ENCODE measurements around the gene NOX5. TPM values are rescaled to one million over a fixed set of nuclear protein-coding genes. Genes with fewer than 3 reads are reported as not detected.
"Not testable (repeated sequence)": the region's sequence is repeated elsewhere in the genome, so short reads cannot be mapped to it uniquely, and the experiment has no call there.

NOX5 gene
- total RNA-seq, 1 donor from 2014 or later, result not detected

GRCh38 chr15:69049976-69050375 is 35.5 kb downstream of the NOX5 start:
- no peak for DNase-seq (ENCODE audit: low read depth in 2 of 2)

GRCh38 chr15:69055251-69055650 is 40.8 kb downstream of the NOX5 start:
- no peak for DNase-seq (ENCODE audit: low read depth in 2 of 2)

DNA sequence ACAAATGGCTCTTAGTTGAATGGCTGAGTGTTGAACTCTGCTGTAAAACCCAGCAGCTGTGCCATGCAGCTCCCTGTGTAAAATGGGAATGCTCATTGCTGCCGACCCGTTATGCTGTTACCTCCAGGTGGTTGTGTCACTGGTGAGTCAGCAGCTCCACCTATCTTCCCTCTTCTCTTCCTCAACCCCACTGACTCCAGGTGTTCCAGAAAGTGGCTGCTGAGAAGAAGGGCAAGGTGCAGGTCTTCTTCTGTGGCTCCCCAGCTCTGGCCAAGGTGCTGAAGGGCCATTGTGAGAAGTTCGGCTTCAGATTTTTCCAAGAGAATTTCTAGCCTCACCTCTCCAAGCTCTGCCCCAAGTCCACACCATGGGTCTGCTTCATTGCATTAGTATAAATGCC is 41.9 kb downstream of the NOX5 start:
- DNase-seq (ENCODE audit: low read depth in 2 of 2), result no peak

DNA sequence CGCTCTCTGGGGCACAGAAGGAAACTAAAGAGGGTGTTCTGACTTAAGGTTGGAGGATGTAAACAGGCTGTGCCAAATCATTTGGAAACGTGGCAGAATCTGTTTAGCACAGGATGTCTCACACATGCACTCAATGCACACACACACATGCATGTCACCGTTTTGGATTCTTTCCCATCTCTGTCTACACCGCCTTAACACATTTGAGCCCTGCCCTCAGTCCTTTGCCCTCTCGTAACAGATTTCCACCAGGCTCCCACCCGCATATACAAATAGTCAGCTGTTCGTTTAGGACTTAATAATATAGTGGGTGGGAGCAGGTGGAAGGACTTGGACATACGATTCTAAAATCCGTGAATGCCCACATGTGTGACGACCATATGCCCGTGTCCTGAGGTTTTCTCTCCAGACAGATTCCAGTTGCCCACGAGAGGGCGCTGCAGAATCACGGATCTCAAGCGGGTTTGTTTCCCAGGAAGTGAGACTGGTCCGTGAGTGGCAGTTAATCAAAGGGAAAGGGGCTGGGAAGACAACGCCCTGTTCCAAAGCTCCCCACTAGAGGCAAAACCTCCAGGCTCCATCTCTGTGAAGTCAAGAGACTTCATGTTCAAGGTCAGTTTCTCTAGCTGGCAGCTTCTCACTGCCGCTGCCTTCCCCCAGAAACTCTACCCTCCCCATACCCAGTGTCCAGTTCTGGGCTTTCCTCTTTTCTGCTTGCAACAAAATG is 44.5 kb downstream of the NOX5 start:
- DNase-seq (ENCODE audit: low read depth in 2 of 2), result peak; percentile 83 to 86

DNA sequence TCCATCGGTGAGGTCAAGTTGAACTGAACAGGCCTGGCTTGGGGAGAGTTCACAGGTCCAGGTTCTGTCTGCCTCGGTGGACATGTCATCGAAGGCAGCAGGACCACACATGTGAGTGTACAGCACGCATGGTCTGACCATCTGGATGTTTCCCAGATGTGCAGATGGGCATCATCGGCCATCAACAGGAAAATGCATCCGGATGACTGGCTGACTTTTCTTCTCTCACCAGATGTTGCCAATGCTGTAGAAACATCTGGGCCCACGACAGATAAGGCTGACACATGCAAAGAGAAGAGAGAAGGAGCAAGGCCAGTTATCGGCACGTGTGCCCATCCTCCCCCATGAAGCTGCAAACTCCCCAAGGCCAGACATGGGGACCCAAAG is 45.1 kb downstream of the NOX5 start:
- no peak for DNase-seq (ENCODE audit: low read depth in 2 of 2)

DNA sequence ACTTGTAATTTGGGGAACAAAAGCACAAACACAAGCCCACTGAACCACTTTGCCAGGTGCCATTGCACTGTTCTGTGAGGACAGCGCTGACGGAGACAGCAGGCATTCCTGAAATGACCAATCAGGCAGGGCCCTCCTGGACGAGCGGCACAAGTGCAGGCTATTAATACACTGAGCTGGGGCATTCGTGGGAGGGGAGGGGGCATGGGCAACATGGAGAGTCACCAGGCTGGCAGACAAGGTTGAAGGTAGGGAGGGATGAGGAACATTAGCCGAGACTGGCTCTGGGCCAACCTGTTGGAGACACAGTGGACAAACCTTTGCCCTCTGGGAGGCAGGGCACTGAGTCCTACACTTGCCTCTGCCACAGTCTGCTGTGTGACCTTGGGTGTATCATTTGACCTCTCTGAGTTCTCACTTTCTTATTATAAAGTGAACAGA is 45.6 kb downstream of the NOX5 start:
- DNase-seq (ENCODE audit: low read depth in 2 of 2), result no peak

GRCh38 chr15:69060744-69061143 is 46.2 kb downstream of the NOX5 start:
- DNase-seq (ENCODE audit: low read depth in 2 of 2), result no peak

DNA sequence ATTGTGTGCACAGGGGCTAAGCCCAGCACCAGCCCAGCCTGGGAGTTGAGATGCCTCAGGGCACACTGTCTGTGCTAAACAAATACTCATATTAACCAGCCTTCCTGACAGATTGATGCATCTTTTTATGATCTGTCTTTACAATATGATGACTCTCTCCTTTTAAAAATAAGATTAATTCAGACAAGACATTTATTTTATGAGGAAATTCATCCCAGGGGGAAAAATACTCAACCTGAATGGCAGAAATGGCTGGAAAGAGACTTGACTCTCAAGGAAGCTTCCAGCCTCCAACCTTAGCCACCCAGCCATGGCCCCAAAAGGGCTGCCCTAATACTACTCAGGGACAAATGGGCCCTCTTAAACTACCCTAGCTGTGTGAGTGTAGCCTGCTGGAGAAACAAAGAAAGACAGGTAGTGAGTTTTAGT is 46.9 kb downstream of the NOX5 start:
- DNase-seq (ENCODE audit: low read depth in 2 of 2), result no peak

- no peak for DNase-seq (ENCODE audit: low read depth in 2 of 2)
Measured at GRCh38 chr15:69064649-69065048, 50.2 kb downstream of the NOX5 start.

DNA sequence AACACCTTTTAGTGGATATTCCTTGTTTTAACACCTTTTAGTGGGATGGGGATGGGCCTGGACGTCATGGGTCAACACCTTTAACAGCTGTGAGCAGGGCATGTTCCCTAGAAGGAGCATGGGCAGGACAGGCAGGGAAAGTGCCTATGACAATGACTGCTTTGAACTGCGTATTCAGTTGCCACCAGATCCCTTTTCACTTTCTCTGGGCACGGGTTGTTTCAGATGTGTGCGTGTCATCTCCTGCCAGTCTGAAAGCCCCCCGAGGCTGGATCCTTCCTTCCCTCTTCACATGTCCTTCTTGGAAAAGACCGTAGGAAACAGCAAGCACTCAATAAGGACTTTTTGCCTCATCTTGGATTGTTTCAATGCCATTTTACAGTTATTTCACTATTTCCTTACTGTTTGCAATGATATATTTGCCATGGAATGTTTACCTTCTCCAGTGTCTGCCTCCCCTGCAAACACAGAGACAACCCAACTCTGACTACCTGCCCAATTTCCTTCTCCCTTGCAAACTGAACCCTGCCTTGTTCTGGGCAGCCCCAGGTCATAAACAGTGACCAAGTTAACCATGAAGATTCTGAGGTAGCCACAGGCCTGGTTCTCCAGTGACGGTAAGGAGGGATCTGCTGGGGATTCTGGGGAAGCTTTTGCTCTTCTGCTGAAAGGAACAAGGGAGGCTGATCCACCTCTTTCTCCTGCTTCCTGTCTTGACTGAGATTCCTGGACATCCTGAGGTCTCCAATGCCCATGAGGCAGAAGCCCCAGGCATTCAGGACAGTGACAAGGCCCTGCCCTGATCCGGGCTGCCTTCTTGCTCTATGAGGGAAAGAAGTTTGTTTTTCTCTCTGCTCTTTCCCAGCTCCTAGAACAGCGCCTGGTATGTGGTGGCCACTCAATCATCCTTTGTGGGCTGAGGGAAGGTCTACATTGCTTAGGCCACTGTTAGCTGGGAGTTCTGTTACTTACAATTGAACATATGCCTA is 51.8 kb downstream of the NOX5 start:
- DNase-seq (ENCODE audit: low read depth in 2 of 2), result no peak

DNA sequence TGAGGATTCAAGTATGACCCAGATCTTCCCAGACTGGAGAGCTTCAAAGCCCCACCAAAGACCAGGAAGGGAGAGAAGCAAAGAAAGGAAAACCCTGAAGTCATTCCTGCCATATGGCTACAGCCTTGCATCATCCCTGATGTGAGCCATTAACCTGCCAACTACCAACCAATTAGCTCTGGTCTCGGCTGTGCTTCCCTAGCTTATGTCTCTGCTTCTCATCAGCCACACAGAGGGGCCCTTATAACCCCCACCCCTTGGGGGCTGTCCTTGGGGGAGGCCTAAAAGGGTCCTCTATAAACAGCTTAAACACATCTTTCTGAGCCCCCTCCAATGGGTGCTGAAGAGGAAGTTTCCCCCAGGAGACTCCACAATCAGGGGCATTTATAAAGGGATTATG is 52.8 kb downstream of the NOX5 start:
- DNase-seq (ENCODE audit: low read depth in 2 of 2), result no peak

GRCh38 chr15:69068157-69068556 is 53.7 kb downstream of the NOX5 start:
- DNase-seq (ENCODE audit: low read depth in 2 of 2), result no peak

GRCh38 chr15:69069290-69069689 is 54.8 kb downstream of the NOX5 start:
- not testable (repeated sequence) for DNase-seq (ENCODE audit: low read depth in 2 of 2)

- no peak for DNase-seq (ENCODE audit: low read depth in 2 of 2)
Measured at GRCh38 chr15:69069996-69070395, 55.5 kb downstream of the NOX5 start.

GRCh38 chr15:69070396-69070795 is 55.9 kb downstream of the NOX5 start:
- DNase-seq (ENCODE audit: low read depth in 2 of 2), result no peak

DNA sequence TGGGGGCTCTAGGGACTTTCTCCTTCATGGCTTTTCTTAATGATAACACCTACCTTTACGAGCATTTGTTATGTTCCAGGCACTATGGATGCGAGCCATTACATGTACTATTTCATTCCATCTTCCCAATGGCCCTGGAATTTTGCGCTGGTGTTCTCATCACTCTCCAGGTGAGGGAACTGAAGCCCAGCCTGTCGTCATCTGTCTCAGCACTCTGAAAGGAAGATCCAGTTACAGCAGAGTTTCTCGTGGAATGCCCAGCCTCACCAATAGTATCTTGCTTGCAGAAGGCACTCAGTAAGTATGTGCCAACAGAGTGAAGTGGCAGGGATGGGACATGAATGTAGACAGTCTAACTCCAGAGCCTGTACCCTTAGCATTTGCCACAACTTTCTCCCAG is 56.8 kb downstream of the NOX5 start:
- DNase-seq (ENCODE audit: low read depth in 2 of 2), result no peak

GRCh38 chr15:69072906-69073305 is 58.4 kb downstream of the NOX5 start:
- DNase-seq (ENCODE audit: low read depth in 2 of 2), result no peak

DNA sequence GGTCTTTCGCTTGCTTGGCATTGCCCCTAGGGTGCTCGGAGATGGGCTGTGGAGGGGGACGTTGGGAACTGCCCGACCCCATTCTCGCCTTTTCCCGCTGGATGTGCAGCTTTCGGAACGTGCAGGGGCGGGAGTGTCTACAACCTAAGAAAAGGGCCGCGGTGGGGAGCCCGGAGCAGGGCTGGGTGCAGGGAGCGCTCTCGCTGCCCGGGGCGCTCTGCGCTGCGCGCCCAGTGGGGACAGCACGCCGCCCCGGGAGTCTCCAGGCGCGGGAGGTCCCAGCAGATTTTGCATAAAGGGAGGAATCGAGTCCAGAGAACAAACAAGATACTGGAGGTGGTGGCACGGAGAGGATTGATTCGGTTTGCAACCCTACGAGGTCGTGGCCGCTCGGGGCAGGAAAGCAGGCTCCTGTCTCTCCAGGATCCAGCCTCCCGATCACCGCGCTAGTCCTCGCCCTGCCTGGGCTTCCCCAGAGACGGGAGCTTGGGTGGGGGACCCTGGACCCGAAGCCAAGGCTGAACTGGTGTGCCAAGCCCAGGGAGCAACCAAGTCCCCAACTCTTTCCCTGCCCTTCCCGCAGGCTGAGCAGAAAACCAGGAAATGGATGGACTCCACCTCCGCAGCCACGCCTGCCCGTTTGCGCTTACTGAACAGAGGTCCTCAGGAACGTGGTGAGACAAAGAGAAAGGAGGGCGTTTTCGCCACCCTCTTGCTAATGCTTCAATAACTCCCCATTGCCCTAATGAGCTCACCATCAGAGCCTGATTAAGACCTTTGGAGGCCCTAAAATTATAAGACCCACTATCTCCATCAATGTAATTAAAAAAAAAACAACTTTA is 59.7 kb downstream of the NOX5 start:
- DNase-seq (ENCODE audit: low read depth in 2 of 2), result peak; percentile 65 to 66

DNA sequence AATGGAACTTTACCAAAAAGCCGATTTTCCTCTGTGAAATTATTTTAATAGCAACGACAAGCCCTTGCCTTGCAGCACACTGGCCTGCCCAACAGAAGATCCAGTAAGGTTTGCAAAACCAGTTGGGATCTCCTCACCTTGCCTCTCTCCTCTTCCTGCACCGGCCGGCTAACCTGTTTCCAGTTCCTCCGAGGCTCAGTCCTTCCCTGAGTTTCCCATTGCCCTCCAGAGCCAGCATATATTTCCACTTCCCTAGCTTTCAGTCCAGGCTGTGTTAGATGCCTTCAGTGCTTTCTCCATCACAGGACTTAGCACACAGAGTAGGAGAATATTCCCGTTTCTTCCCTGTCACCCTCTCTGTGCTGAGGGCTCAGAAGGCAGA is 60.3 kb downstream of the NOX5 start:
- peak; percentile 19 to 26 for DNase-seq (ENCODE audit: low read depth in 2 of 2)

DNA sequence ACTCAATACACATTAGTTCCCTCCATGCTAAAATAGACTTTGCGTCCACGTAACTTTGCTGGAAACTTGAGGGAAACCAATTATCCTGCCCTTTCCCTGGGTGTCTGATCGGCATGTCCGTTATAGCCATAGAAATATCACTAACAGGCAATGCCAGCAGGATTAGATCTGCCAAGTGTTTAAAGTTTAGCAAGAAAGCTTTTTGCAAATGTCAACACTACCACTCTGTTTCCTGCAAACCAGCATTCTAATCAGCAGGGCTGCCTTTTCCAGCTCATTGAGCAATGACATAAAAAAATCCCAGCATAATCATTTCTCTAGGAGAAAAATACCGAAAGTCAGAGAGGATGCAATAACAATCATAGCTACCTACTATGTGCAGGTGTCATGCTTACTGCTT is 60.9 kb downstream of the NOX5 start:
- no peak for DNase-seq (ENCODE audit: low read depth in 2 of 2)

DNA sequence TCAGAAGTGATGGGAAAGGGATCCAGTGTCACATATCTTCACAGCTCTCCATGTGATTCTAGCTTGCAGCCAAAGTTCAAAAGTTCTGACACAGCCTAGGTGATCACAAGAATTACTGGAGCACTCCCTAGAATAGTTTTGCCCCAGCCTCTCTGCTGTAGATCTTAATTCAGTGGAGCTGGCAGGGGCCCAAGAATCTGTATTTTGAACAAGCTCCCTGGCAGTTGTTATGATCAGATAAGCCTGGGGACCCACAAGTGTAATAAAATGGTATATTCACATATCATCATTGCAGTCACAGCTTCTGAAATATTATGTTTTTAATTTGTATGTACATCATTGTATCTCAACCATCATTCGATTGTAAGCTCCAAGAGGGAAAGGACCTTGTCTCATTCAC is 62.3 kb downstream of the NOX5 start:
- no peak for DNase-seq (ENCODE audit: low read depth in 2 of 2)

DNA sequence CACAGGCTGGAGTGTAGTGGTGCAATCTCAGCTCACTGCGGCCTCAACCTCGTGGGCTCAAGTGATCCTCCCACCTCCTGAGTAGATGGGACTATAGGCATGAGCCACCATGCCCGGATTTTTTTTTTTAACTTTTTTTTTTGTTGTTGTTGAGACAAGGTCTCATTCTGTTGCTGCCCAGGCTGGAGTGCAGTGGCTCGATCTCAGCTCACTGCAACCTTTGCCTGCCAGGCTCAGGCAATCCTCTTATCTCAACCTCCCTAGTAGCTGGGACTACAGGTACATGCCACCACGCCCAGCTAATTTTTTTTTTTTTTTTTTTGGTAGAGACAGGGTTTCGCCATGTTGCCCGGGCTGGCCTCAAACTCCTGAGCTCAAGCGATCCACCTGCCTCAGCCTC is 64.1 kb downstream of the NOX5 start:
- no peak for DNase-seq (ENCODE audit: low read depth in 2 of 2)
